ENCODE results near the gene ZC3HAV1.

Gene ZC3HAV1

GRCh38 chr7:139004321-139005090, 105.0 kb downstream of the ZC3HAV1 start:
- DNase-seq, result no peak

- DNase-seq, result no peak
Observed at GRCh38 chr7:138999414-138999813, 110.1 kb downstream of the ZC3HAV1 start.
